MM.1S (cell line): ENCODE measurements around the gene FXR2.

ENCODE experiments used
- DNase-seq: peaks from one replicate; pipeline ENCODE4 v3.0.0-alpha.2; 2015
- H2AFZ ChIP-seq: fragments of 300-600 bp; sonication (generic); 2 replicates; pipeline ENCODE4 v1.6.0; 2016; ENCODE audit warnings: antibody characterized with exemption, low read length
- H3F3A ChIP-seq: fragments of 300-600 bp; sonication (generic); 2 replicates; pipeline ENCODE4 v1.6.1; 2016; ENCODE audit warnings: mild to moderate bottlenecking, antibody characterized with exemption, low read length, moderate library complexity, mixed read lengths; ENCODE audit not compliant: insufficient read depth
- H3K27ac ChIP-seq: fragments of 300-600 bp; sonication (generic); 2 replicates; pipeline ENCODE4 v1.5.1; 2016; ENCODE audit warnings: mild to moderate bottlenecking, low read length
- H3K27me3 ChIP-seq: fragments of 300-600 bp; sonication (generic); replicated peaks from 2 replicates; pipeline ENCODE4 v1.6.0; 2016; ENCODE audit warnings: low read length; ENCODE audit not compliant: insufficient read depth
- H3K36me3 ChIP-seq: fragments of 300-600 bp; sonication (generic); replicated peaks from 2 replicates; pipeline ENCODE4 v1.6.1; 2016; ENCODE audit warnings: mild to moderate bottlenecking, low read length, mixed read lengths; ENCODE audit not compliant: insufficient read depth
- H3K4me1 ChIP-seq: fragments of 300-600 bp; sonication (generic); 2 replicates; pipeline ENCODE4 v1.6.1; 2016; ENCODE audit warnings: low read length, mixed read lengths
- H3K4me2 ChIP-seq: fragments of 300-600 bp; sonication (generic); 2 replicates; pipeline ENCODE4 v1.6.0; 2016; ENCODE audit warnings: low read depth, low read length
- H3K4me3 ChIP-seq: fragments of 300-600 bp; sonication (generic); 2 replicates; pipeline ENCODE4 v1.5.1; 2016; ENCODE audit warnings: low read length, mixed read lengths
- H3K79me2 ChIP-seq: fragments of 300-600 bp; sonication (generic); 2 replicates; pipeline ENCODE4 v1.6.1; 2016; ENCODE audit warnings: mixed run types, low read length, mixed read lengths
- H3K9ac ChIP-seq: fragments of 300-600 bp; sonication (generic); 2 replicates; pipeline ENCODE4 v1.6.1; 2016; ENCODE audit warnings: low read length, mixed read lengths
- H3K9me2 ChIP-seq: fragments of 300-600 bp; sonication (generic); replicated peaks from 2 replicates; pipeline ENCODE4 v1.6.1; 2016; ENCODE audit warnings: mild to moderate bottlenecking, low read length, mixed read lengths; ENCODE audit not compliant: insufficient read depth
- H3K9me3 ChIP-seq: fragments of 300-600 bp; sonication (generic); replicated peaks from 2 replicates; pipeline ENCODE4 v1.6.1; 2016; ENCODE audit warnings: mild to moderate bottlenecking, low read length, mixed read lengths; ENCODE audit not compliant: insufficient read depth
- H4K20me1 ChIP-seq: fragments of 300-600 bp; sonication (generic); 2 replicates; pipeline ENCODE4 v1.6.1; 2016; ENCODE audit warnings: mild to moderate bottlenecking, low read length, moderate library complexity, mixed read lengths; ENCODE audit not compliant: insufficient read depth
- EZH2 ChIP-seq: fragments of 300-600 bp; sonication (generic); optimal IDR thresholded peaks from 2 replicates; pipeline ENCODE3; 2017; ENCODE audit warnings: low read depth, mild to moderate bottlenecking, antibody characterized with exemption, low read length, mixed read lengths
- EZH2phosphoT487 ChIP-seq: fragments of 300-600 bp; sonication (generic); IDR thresholded peaks from 2 replicates; pipeline ENCODE4 v1.6.1; 2018; ENCODE audit warnings: antibody characterized with exemption, low read length
- TF ChIP-seq, protein P1 (sequence below): fragments of 300-600 bp; sonication (generic); IDR thresholded peaks from 2 replicates; pipeline ENCODE4 v1.5.1; 2016; ENCODE audit warnings: antibody characterized with exemption, low read length, mixed read lengths

FXR2 gene

DNA sequence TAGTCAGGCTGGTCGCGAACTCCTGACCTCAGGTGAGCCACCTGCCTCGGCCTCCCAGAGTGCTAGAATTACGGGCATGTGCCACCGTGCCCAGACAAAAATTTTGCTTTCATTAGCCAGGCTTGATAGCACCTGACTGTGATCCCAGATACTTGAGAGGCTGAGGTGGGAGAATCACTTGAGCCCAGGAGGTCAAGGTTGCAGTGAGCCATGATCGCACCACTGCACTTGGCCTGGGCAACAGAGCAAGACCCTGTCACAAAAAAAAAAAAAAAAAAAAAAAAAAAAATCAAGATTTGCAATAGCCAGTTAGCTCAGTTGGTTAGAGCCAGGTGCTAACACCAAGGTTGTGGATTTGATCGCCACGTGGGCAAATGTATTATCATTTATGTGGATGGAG is 6.1 kb upstream of the FXR2 start:
- Histone ChIP-seq H3K27me3 (no peaks in the 10 kb centered on the region), H3K27ac (no peak overlapping the region), H3F3A (no peaks in the 10 kb centered on the region), H3K4me3 (no peak overlapping the region), H3K4me2 (no peak overlapping the region), H4K20me1 (no peaks in the 10 kb centered on the region), H3K9me3 (no peaks in the 10 kb centered on the region), H3K36me3 (no peaks in the 10 kb centered on the region), H2AFZ (no peak overlapping the region), H3K9ac (no peak overlapping the region), H3K9me2 (no peaks in the 10 kb centered on the region), H3K4me1 (no peaks in the 10 kb centered on the region), H3K79me2 (no peaks in the 10 kb centered on the region)
- DNase-seq: no peak
- TF ChIP-seq EZH2phosphoT487 (no peak), EZH2 (no peak)
- TF ChIP-seq, protein P1, sequence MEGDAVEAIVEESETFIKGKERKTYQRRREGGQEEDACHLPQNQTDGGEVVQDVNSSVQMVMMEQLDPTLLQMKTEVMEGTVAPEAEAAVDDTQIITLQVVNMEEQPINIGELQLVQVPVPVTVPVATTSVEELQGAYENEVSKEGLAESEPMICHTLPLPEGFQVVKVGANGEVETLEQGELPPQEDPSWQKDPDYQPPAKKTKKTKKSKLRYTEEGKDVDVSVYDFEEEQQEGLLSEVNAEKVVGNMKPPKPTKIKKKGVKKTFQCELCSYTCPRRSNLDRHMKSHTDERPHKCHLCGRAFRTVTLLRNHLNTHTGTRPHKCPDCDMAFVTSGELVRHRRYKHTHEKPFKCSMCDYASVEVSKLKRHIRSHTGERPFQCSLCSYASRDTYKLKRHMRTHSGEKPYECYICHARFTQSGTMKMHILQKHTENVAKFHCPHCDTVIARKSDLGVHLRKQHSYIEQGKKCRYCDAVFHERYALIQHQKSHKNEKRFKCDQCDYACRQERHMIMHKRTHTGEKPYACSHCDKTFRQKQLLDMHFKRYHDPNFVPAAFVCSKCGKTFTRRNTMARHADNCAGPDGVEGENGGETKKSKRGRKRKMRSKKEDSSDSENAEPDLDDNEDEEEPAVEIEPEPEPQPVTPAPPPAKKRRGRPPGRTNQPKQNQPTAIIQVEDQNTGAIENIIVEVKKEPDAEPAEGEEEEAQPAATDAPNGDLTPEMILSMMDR: no peak

DNA sequence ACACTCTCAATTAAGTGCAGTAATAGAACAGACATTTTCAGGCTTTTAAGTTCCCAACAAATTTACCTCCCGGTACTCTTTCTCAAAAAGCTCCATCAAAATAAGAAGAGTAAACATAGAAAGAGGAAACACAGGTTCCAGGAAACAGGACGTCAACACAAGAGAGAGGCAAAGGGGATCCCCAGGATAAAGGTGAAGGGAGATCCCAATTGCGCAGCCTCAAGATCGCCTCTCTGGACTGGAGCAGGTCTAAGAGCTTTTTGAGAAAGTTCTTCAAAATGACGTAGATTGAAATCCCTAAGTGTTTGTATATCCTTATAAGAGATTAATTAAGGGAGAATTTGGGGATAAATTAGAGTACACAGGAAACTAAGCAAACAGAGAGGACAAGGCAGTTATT is 3.9 kb upstream of the FXR2 start:
- Histone ChIP-seq H2AFZ (no peak overlapping the region), H3K79me2 (peaks cover 7% of the 10 kb centered on the region), H3K36me3 (no peaks in the 10 kb centered on the region), H3K4me1 (0 out of 2 replicates have a peak, but pooled peaks cover under 1% of the 10 kb centered on the region), H3K9me2 (no peaks in the 10 kb centered on the region), H3K9me3 (no peaks in the 10 kb centered on the region), H3K4me3 (no peak overlapping the region), H4K20me1 (no peaks in the 10 kb centered on the region), H3K27ac (no peak overlapping the region), H3K9ac (no peak overlapping the region), H3F3A (no peaks in the 10 kb centered on the region), H3K27me3 (no peaks in the 10 kb centered on the region), H3K4me2 (no peak overlapping the region)
- no peak for TF ChIP-seq EZH2phosphoT487
- TF ChIP-seq, protein P1: no peak
- no peak for TF ChIP-seq EZH2
- no peak for DNase-seq

DNA sequence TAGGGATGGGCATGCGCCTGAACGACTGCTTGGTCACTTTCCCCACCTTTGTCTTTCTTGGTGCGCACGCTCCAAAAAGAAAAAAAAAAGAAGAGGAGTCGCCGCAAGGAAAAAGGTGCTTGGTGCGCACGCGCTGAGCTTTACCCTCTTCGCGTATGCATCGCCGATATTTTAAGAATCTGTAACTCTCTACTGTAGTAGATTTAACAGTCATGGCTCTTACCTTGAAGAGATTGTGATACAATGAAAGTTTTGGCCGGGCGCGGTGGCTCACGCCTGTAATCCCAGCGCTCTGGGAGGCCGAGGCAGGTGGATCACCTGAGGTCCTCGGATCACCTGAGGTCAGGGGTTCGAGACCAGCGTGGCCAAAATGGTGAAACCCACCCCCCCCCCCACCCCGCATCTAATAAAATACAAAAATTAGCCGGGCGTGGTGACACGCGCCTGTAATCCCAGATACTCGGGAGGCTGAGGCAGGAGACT is 609 bp upstream of the FXR2 start:
- Histone ChIP-seq H3K79me2 (peaks cover 39% of the 10 kb centered on the region), H3K9me2 (no peaks in the 10 kb centered on the region), H3K9ac (peak overlapping the region; percentile 63; the same call in 1 of the 2 replicates), H3K9me3 (no peaks in the 10 kb centered on the region), H3K27me3 (no peaks in the 10 kb centered on the region), H2AFZ (peak overlapping the region; percentile 66; the same call in 1 of the 2 replicates), H3F3A (no peaks in the 10 kb centered on the region), H3K27ac (peak overlapping the region; percentile 69; the same call in 1 of the 2 replicates), H3K4me1 (0 out of 2 replicates have a peak, but pooled peaks cover 7% of the 10 kb centered on the region), H4K20me1 (no peaks in the 10 kb centered on the region), H3K4me2 (peak overlapping the region; percentile 73), H3K36me3 (no peaks in the 10 kb centered on the region), H3K4me3 (peak overlapping the region; percentile 60)
- TF ChIP-seq EZH2phosphoT487: no peak
- no peak for TF ChIP-seq EZH2
- TF ChIP-seq, protein P1: no peak
- DNase-seq: no peak
